HG02943 (cell line): Measurements from ENCODE around the gene MINDY4.
A peak's percentile ranks its signal among the peaks of the same experiment; 100 is the strongest.
"Not testable (repeated sequence)": the region's sequence is repeated elsewhere in the genome, so short reads cannot be mapped to it uniquely, and the experiment has no call there.

Source experiments
- ATAC-seq: cut with Tn5 transposase; IDR thresholded peaks from one replicate; pipeline ENCODE4 v1.9.1; 2021; ENCODE audit warnings: mild to moderate bottlenecking, low read depth, moderate library complexity; ENCODE audit not compliant: unreplicated experiment

The MINDY4 gene

GRCh38 chr7:30799206-30799975 is 28.2 kb downstream of the MINDY4 start:
- peak; percentile 65 for ATAC-seq

- ATAC-seq = peak; percentile 3
These were observed 28.9 kb downstream of the MINDY4 start for GRCh38 chr7:30799976-30800661.

GRCh38 chr7:30800785-30801252 is 29.6 kb downstream of the MINDY4 start:
- no peak for ATAC-seq

- no peak for ATAC-seq
These were observed 31.6 kb downstream of the MINDY4 start for GRCh38 chr7:30802812-30803211.

- no peak for ATAC-seq
These were observed 33.0 kb downstream of the MINDY4 start for GRCh38 chr7:30804078-30804661.

- ATAC-seq = no peak
These were observed 34.0 kb downstream of the MINDY4 start for GRCh38 chr7:30805081-30805691.

- ATAC-seq = no peak
These were observed 34.7 kb downstream of the MINDY4 start for GRCh38 chr7:30805931-30806330.

GRCh38 chr7:30807477-30807876 is 36.3 kb downstream of the MINDY4 start:
- ATAC-seq = not testable (repeated sequence)

GRCh38 chr7:30807941-30808340 is 36.7 kb downstream of the MINDY4 start:
- ATAC-seq = not testable (repeated sequence)

GRCh38 chr7:30810986-30811385 is 39.8 kb downstream of the MINDY4 start:
- no peak for ATAC-seq

GRCh38 chr7:30812676-30813075 is 41.5 kb downstream of the MINDY4 start:
- ATAC-seq = no peak

- ATAC-seq = no peak
These were observed 42.2 kb downstream of the MINDY4 start for GRCh38 chr7:30813466-30813865.

GRCh38 chr7:30814700-30815387 is 43.6 kb downstream of the MINDY4 start:
- ATAC-seq = no peak

GRCh38 chr7:30815388-30815854 is 44.2 kb downstream of the MINDY4 start:
- ATAC-seq = no peak

GRCh38 chr7:30815951-30816644 is 44.9 kb downstream of the MINDY4 start:
- ATAC-seq = no peak

GRCh38 chr7:30816645-30817370 is 45.6 kb downstream of the MINDY4 start:
- ATAC-seq = no peak

GRCh38 chr7:30817371-30817767 is 46.2 kb downstream of the MINDY4 start:
- no peak for ATAC-seq

- no peak for ATAC-seq
These were observed 53.9 kb downstream of the MINDY4 start for GRCh38 chr7:30824821-30825720.
